IMR-90 (cell line): ENCODE results near the gene CENPF. TPM values are rescaled to one million over a fixed set of nuclear protein-coding genes. Genes with fewer than 3 reads are reported as not detected.

Experiments
- ATAC-seq: fragments of 200-7000 bp; cut with Tn5 transposase; 2 replicates; pipeline ENCODE4 v1.9.1; 2020; ENCODE audit warnings: low read depth, mild to moderate bottlenecking, moderate library complexity
- BruUV-seq: library from RNA; stranded (reverse); fragments of 400-500 nt; replicated peaks from 2 replicates; lab custom pipeline; 2021; lab: Mats Ljungman, UMichigan
- CTCF ChIA-PET: fragments of 300-600 bp; formaldehyde crosslinking; extraction: SDS; loops from one replicate; lab custom pipeline; 2021; ENCODE audit warnings: antibody characterized with exemption; lab: Yijun Ruan, JAX
- POLR2A ChIA-PET: fragments of 300-600 bp; sonication (Branson Sonifier 250); formaldehyde crosslinking; loops from one replicate; lab custom pipeline; 2022; ENCODE audit warnings: antibody characterized with exemption; ENCODE audit not compliant: unreplicated experiment; lab: Charles Lee
- DNase-seq: peaks from one replicate; pipeline ENCODE4 v3.0.0; 2013
- H2AFZ ChIP-seq: replicated peaks from 2 replicates; pipeline ENCODE3; 2013; ENCODE audit warnings: low read length, mild to moderate bottlenecking; ENCODE audit not compliant: poor library complexity
- H2AK5ac ChIP-seq: 2 replicates; pipeline ENCODE4 v1.6.1; 2013; ENCODE audit warnings: low read depth, low read length, inconsistent platforms
- H2AK9ac ChIP-seq: replicated peaks from 2 replicates; pipeline ENCODE3; 2013; ENCODE audit warnings: mild to moderate bottlenecking, low read depth, low read length, moderate library complexity; ENCODE audit not compliant: poor library complexity
- H2BK120ac ChIP-seq: 2 replicates; pipeline ENCODE4 v1.6.1; 2013; ENCODE audit warnings: low read depth, low read length, inconsistent platforms
- H2BK15ac ChIP-seq: 3 replicates; pipeline ENCODE4 v1.6.1; 2013; ENCODE audit warnings: low read depth, low read length, inconsistent platforms
- H2BK20ac ChIP-seq: 2 replicates; pipeline ENCODE4 v1.6.1; 2013; ENCODE audit warnings: low read depth, mild to moderate bottlenecking, inconsistent platforms, low read length, moderate library complexity
- H2BK5ac ChIP-seq: 2 replicates; pipeline ENCODE4 v1.6.1; 2013; ENCODE audit warnings: mild to moderate bottlenecking, low read depth, low read length, inconsistent platforms; ENCODE audit not compliant: poor library complexity, severe bottlenecking
- H3K14ac ChIP-seq: replicated peaks from 2 replicates; pipeline ENCODE4 v1.6.1; 2013; ENCODE audit warnings: low read depth, low read length, inconsistent platforms
- H3K18ac ChIP-seq: 2 replicates; pipeline ENCODE4 v1.6.1; 2013; ENCODE audit warnings: low read depth, low read length, control low read depth
- H3K23ac ChIP-seq: 2 replicates; pipeline ENCODE4 v1.6.1; 2013; ENCODE audit warnings: low read depth, low read length, inconsistent platforms
- H3K27ac ChIP-seq: 2 replicates; pipeline ENCODE4 v1.5.1; 2013; ENCODE audit warnings: mild to moderate bottlenecking, control low read depth, low read length; ENCODE audit not compliant: insufficient read depth
- H3K27me3 ChIP-seq: 2 replicates; pipeline ENCODE4 v1.6.1; 2013; ENCODE audit warnings: low read length; ENCODE audit not compliant: control insufficient read depth, insufficient read depth
- H3K36me3 ChIP-seq: 2 replicates; pipeline ENCODE4 v1.6.1; 2013; ENCODE audit warnings: low read length, mixed read lengths; ENCODE audit not compliant: control insufficient read depth, insufficient read depth
- H3K4ac ChIP-seq: 2 replicates; pipeline ENCODE4 v1.6.1; 2013; ENCODE audit warnings: low read depth, low read length, inconsistent platforms
- H3K4me1 ChIP-seq: 2 replicates; pipeline ENCODE4 v1.6.1; 2013; ENCODE audit warnings: low read length, mixed read lengths; ENCODE audit not compliant: control insufficient read depth, insufficient read depth
- H3K4me2 ChIP-seq: 2 replicates; pipeline ENCODE4 v1.6.1; 2013; ENCODE audit warnings: low read depth, mild to moderate bottlenecking, control low read depth, low read length, moderate library complexity
- H3K4me3 ChIP-seq: 2 replicates; pipeline ENCODE4 v1.5.1; 2013; ENCODE audit warnings: low read depth, mild to moderate bottlenecking, control low read depth, low read length, moderate library complexity; ENCODE audit not compliant: insufficient read depth
- H3K56ac ChIP-seq: 2 replicates; pipeline ENCODE4 v1.6.1; 2013; ENCODE audit warnings: low read length, inconsistent platforms; ENCODE audit not compliant: insufficient read depth; ENCODE audit errors: extremely low read depth
- H3K79me1 ChIP-seq, 2 experiments: 2 replicates each; pipeline ENCODE4 v1.6.1; 2013; ENCODE audit warnings: low read length in 2 of 2, inconsistent platforms in 1 of 2, low read depth in 1 of 2
- H3K9ac ChIP-seq: 2 replicates; pipeline ENCODE4 v1.6.1; 2013; ENCODE audit warnings: low read depth, low read length, control low read depth
- H3K9me1 ChIP-seq: 2 replicates; pipeline ENCODE4 v1.6.1; 2013; ENCODE audit warnings: low read length, inconsistent platforms; ENCODE audit not compliant: insufficient read depth
- H3K9me3 ChIP-seq: 2 replicates; pipeline ENCODE4 v1.6.1; 2013; ENCODE audit warnings: low read length; ENCODE audit not compliant: control insufficient read depth, insufficient read depth
- H4K20me1 ChIP-seq: 2 replicates; pipeline ENCODE4 v1.6.1; 2013; ENCODE audit warnings: low read length, inconsistent platforms; ENCODE audit not compliant: insufficient read depth
- H4K5ac ChIP-seq: 2 replicates; pipeline ENCODE4 v1.6.1; 2013; ENCODE audit warnings: mild to moderate bottlenecking, low read depth, low read length, control low read depth
- H4K8ac ChIP-seq, 2 experiments: 2 replicates each; pipeline ENCODE4 v1.6.1; 2013; ENCODE audit warnings: low read depth in 2 of 2, low read length in 2 of 2, control low read depth in 1 of 2, inconsistent platforms in 1 of 2
- H4K91ac ChIP-seq: 2 replicates; pipeline ENCODE4 v1.6.1; 2013; ENCODE audit warnings: low read depth, low read length, inconsistent platforms; ENCODE audit not compliant: insufficient read depth
- CTCF ChIP-seq: conservative IDR thresholded peaks from 2 replicates; pipeline ENCODE4 v1.5.1; 2012; ENCODE audit warnings: mild to moderate bottlenecking, low read depth, low read length, improper control_type of control experiment
- MAZ ChIP-seq: IDR thresholded peaks from 2 replicates; pipeline ENCODE4 v1.6.1; 2012; ENCODE audit warnings: low read depth, mild to moderate bottlenecking, low read length, improper control_type of control experiment, moderate library complexity, borderline replicate concordance
- RFX5 ChIP-seq: IDR thresholded peaks from 2 replicates; pipeline ENCODE4 v1.8.0; 2012; ENCODE audit warnings: low read depth, mild to moderate bottlenecking, low read length, moderate library complexity
- WGBS, 2 experiments: methylation state at CpG; one replicate each; pipeline versions ENCODE4 v1.1.5 to v1.1.7; 2013; ENCODE audit warnings: missing lambda C conversion rate in 2 of 2; ENCODE audit not compliant: insufficient read length in 1 of 2; ENCODE audit errors: extremely low coverage in 2 of 2; 5-methylcytosine and 5-hydroxymethylcytosine counted together
- dilution Hi-C: fragments of 300-500 bp; cut with HindIII; formaldehyde crosslinking; loops from one replicate; pipeline ENCODE4 v1.14.3; 2018; ENCODE audit warnings: low sequenced_read_pairs; ENCODE audit not compliant: unreplicated experiment
- in situ Hi-C: fragments of 300-500 bp; cut with MboI; formaldehyde crosslinking; loops from 3 replicates; pipeline ENCODE4 v1.14.3; 2019; ENCODE audit warnings: low sequenced_read_pairs, inconsistent platforms, mixed read lengths
- intact Hi-C: fragments of 100-400 bp; cut with micrococcal nuclease; formaldehyde crosslinking; loops from 2 replicates; pipeline ENCODE4 v1.10.0; 2022
- polyA plus RNA-seq, 3 experiments: library from polyadenylated mRNA; depleted of rRNA; stranded (reverse); fragments of >200 nt; gene quantifications; 2 replicates each; pipeline ENCODE4 v1.2.3, GENCODE V29; 2012; ENCODE audit warnings: low replicate concordance in 1 of 3
- total RNA-seq: library from RNA; depleted of rRNA; stranded (reverse); fragments of >200 nt; gene quantifications from 2 replicates; pipeline ENCODE4 v1.2.3, GENCODE V29; 2012

Gene CENPF
- total and polyA plus RNA-seq, 2 of the 4 experiments (the other 2 are of a cell fraction): 20.9 to 51.8 TPM

- dilution Hi-C loops: no loop called here
- ATAC-seq: no peak
- no TSS peak for BruUV-seq
These were observed 82.9 kb downstream of the CENPF start for GRCh38 chr1:214685906-214686305.

More at GRCh38 chr1:214685906-214686305, 82.9 kb downstream of the CENPF start:
- Histone ChIP-seq H4K20me1 (no peaks in the 10 kb centered on the region), H2BK120ac (no peak overlapping the region), H4K91ac (no peak overlapping the region), H2AFZ (no peak overlapping the region), H2AK5ac (no peak overlapping the region), H3K18ac (no peak overlapping the region), H3K9ac (no peak overlapping the region), H3K9me3 (no peaks in the 10 kb centered on the region), H3K23ac (no peak overlapping the region), H2BK15ac (no peak overlapping the region), H3K4ac (no peak overlapping the region), H2BK5ac (no peak overlapping the region), H4K8ac (no peak overlapping the region), H3K4me2 (no peak overlapping the region), H3K79me1 (no peaks in the 10 kb centered on the region), H3K56ac (no peak overlapping the region), H2BK20ac (no peak overlapping the region), H3K9me1 (0 out of 2 replicates have a peak, but pooled peaks cover 2% of the 10 kb centered on the region), H2AK9ac (no peak overlapping the region), H3K27me3 (no peaks in the 10 kb centered on the region), H4K5ac (no peak overlapping the region), H3K4me3 (no peak overlapping the region), H3K36me3 (no peaks in the 10 kb centered on the region), H3K27ac (no peak overlapping the region), H3K14ac (no peak overlapping the region), H3K4me1 (peaks cover 3% of the 10 kb centered on the region; the same call in 1 of the 2 replicates)
- intact Hi-C loops (no loop called here), in situ Hi-C loops (no loop called here)
- DNase-seq: peak; percentile 18
- ChIA-PET CTCF (interaction anchor here (0.6 to 1.6 kb wide), 2 partner anchors 23 to 890 kb away, joined by 4 to 8 read pairs; no protein-coding TSS in a partner anchor), POLR2A (no interaction called here)
- TF ChIP-seq CTCF (no peak), MAZ (no peak), RFX5 (no peak)
- no CpG with 5 or more reads among the region's 3 CpGs for WGBS, 2 experiments
